ENCODE results near the gene NAV2. TPM values are rescaled to one million over a fixed set of nuclear protein-coding genes. Genes with fewer than 3 reads are reported as not detected.

The NAV2 gene
- polyA plus RNA-seq, 4 donors: 22.0 to 58.3 (median 35.5) TPM

DNA sequence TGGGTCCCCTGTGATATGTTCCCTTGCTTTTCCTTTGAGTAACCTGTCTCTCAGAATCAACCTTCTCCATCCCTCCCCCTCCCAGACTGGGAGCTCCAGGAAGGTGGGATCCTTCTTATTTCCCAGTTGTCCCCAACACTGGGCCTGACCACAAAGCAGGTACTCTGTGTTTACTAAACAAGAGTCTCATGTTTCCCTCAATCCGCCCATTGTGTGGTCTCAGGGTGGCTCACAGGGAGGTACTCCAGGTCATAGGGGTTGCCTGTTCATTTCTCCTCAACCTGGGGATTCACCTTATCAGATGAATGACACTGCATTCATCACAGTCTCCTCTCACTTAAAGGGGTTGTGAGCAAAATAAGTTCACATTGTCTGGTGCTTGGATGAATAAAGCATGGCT lies 26.4 kb upstream of the NAV2 start:
- no peak for DNase-seq (ENCODE audit: low read depth in 4 of 4, low spot score in 3 of 4)

DNA sequence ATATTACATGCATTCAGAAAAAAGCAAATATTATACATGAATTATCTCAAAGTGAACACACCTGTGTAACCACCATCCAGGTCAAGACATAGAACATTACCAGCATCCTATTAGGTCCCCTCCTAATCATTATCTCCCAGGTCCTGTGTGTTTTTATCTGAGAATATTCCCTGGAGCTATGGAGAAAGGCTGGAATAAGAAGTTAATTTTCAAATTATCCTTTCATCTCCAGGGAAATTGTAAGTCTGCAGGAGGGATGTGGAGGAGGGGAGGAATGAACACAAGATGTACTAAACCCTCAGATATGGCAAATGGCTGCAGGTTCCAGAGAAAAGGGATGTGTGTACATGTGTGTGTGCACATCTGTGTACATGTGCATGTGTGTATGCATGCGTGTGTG lies 25.2 kb upstream of the NAV2 start:
- DNase-seq (ENCODE audit: low read depth in 4 of 4, low spot score in 3 of 4): no peak

DNA sequence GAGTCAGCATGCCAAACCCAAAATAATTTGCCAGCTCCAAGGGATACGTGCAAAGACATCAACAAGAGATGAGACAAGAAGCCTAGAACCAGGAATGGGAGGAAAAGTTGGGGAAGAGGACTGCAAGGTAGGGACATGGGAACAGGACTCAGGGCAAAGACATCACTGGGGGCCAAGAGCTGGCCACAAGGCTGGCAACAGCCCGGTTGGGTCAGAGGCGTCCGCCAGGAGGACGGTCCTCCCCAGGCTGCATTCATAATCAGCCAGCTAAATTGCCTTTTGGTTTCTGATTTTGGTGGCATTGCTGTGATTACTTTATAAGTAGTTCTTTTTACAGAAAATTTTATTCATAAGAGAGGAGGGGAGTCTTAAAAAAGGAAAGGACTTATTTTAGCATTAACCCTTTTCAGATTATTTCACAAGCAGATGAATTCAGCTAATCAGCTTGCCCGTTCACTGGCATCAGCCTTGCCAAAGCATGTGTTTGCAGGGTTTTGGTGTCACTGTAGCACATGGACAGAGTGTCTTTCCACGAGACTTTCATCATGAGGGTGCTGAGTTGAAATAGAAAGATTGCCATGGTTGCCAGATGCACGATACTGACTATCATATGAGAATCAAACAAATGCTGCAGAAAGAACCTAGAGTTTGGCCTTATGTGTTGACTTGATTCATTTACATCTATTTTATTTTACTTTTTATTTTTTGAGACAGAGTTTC lies 23.2 kb upstream of the NAV2 start:
- DNase-seq (ENCODE audit: low read depth in 4 of 4, low spot score in 3 of 4): no peak

DNA sequence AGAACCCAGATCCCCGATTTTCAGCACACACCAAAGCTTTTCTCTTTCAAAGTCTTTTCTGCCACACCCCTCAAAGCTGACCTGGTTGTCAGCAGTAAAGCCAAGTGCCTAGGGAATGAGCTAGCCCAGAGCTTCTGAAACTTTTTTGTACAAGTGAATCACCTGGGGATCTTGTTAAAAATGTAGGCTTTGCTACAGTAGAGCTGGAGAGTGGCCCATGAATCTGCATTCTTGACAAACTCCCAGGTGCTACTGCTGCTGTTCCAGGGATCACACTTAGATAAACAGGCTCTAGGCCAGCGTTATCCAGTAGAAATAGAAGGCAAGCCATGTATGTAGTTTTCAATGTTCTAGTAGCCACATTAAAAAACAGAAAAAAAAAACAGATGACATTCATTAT lies 21.8 kb upstream of the NAV2 start:
- DNase-seq (ENCODE audit: low read depth in 4 of 4, low spot score in 3 of 4): no peak

DNA sequence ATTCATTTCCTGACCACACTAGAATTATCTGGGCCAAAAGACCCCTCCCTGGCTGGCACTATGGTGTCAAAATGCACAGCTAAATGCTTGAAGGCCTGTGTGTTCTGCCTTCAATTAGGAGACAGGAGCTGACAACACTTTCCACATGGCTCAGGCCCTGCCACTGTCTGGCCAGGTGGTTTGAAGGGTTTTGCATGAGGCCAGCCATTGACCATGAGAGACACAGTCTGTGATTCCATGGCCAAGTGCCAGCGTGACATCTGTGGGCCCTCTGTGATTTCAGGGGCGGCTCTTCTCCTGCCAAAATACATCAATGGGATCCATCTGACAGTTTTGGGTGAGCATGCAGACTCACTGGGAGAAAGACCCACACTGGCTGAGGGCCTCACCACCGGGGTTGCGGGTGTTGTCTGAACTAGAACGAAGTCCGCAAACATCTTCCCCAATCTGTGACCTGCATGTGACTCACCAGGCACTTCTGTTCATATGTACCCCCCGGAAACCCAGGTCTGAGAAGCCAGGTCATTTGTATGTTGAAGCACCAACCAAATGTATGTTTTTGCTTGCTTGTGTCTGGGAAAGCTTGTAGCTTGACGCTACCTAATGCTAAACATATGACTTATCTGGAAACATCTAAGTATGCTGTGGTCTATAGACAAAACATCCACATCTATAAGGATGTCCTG lies 20.7 kb upstream of the NAV2 start:
- no peak for DNase-seq (ENCODE audit: low read depth in 4 of 4, low spot score in 3 of 4)

DNA sequence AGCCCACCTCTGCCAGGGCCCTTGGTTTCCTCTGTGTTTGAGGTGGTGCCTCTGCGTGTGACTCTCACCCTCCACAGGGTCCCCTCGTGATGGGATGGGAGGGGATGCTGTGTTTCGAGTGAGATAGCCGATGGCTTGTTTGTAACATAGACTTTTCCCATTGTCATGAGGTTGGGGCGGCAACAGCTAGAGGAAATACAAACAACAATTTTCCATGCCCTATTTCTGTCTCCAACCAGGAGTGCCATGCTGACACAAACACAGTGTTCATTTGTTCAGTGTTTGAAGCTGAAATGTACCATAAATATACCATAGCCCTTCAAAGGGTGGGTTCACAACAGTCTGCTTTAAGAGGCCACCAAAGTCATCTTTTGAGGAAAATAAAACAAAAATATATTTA lies 19.5 kb upstream of the NAV2 start:
- DNase-seq (ENCODE audit: low read depth in 4 of 4, low spot score in 3 of 4): no peak

DNA sequence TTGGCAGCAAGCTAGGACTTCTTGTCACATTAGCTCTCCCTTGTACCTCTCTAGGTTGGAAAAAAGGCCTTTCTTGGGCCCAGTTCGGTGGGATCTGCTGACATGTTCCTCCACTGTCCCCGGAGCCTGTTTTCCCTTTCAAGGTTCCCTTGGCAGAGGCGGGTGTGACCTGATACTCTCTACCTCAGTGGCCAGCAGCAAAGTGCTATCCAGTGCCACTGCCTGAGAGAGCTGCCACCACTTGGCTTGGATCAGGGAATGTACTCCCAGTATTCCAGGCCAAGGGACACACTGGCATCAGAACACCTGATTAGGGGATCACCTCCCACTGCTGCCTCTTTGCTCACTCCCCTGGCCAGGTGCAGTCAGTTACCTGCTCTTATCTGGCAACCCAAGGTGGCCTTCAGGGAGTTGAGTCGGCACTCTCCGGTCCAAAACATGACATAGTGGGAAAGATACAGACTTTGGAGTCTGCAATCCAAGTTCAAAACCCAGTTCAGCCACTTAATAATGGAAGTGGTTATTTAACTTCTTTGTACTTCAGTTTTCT lies 17.8 kb upstream of the NAV2 start:
- no peak for DNase-seq (ENCODE audit: low read depth in 4 of 4, low spot score in 3 of 4)

DNA sequence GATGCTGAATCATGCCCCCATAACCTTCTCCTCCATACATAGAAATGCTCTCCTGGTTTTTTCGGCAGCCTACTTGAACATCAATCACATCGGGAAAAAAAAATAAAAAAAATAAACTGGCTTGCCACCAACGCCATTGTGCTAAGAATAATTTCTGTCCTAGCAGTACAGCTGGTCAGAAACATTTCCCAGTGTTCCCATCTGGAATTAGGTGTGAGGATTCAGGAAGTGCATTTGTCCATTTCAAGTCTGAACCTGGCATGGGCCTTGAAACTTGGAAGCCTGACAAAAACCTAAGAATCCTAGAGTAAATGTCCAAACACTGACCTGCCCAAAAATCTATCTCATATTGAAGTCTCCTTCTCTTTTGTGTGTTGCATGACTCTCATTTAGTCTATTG lies 16.6 kb upstream of the NAV2 start:
- DNase-seq (ENCODE audit: low read depth in 4 of 4, low spot score in 3 of 4): no peak

DNA sequence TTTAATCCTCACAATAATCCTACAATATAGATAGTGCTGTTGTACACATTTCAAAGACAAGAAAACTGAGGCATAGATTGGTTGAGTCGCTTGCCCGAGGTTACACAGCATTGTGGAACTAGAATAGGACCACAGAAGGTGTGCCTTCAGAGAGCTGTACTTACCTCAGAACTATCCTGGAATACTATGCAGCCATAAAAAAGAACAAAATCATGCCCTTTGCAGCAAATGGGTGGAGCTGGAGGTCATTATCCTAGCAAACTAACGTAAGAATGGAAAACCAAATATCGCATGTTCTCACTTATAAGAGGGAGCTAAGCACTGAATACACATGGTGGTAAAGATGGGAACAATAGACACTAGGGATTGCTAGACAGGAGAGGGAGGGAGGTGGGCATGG lies 15.7 kb upstream of the NAV2 start:
- DNase-seq (ENCODE audit: low read depth in 4 of 4, low spot score in 3 of 4): no peak

DNA sequence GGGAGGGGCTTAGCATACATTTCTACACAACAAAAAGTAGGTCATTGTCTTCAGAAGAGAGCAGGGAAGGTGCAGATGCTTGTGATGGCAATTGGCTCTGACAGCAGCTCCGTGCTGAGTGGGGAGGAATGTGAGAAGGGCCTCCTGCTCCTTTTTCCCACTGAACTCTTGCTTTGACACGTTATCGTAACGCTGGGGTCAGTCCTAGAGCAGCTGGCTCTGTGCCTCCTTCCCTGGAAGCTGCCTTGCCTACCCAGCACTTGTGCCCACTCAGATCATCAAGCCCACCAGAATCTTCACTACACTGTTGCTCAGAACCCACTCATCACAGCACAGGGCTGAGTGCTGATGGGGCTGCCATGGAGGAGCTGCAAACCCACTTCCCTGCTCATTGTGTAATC lies 14.9 kb upstream of the NAV2 start:
- DNase-seq (ENCODE audit: low read depth in 4 of 4, low spot score in 3 of 4): no peak

DNA sequence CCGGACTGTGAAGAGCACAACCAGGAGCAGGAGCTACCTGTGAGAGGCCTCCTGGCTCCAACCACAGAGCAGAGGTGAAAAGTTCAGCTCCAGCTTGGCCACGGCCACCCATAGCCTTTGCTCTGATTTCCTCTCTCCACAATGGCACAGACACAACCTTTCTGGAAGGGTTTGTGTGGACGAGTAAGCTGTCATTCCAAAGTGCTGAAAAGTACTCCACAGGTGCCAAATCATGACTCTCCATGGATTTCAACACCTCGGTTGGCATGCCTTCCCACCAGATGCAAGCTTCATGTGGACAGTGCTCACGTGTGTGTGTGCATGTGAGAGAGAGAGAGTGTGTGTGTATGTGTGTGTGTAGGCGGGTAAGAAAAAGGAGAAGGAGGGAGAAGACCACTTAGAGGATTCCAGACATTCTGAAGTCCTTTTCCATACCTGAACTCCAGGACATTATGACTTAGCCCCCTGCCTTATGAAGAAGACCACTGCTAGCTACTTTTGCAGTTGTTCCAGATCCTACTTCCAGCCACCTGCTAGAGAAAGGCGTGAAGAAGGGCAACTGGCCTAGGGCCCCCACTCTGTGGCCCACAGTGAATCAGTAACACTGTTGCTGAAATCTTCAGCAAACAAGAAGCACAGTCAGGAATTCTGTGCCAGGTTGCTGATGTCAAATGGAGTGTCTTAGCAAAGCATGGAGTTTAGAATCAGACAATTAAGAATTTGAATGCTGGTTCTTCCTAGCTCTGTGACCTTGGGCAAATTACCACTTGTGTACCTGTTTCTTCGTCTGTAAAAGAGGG lies 13.9 kb upstream of the NAV2 start:
- DNase-seq (ENCODE audit: low read depth in 4 of 4, low spot score in 3 of 4): no peak

DNA sequence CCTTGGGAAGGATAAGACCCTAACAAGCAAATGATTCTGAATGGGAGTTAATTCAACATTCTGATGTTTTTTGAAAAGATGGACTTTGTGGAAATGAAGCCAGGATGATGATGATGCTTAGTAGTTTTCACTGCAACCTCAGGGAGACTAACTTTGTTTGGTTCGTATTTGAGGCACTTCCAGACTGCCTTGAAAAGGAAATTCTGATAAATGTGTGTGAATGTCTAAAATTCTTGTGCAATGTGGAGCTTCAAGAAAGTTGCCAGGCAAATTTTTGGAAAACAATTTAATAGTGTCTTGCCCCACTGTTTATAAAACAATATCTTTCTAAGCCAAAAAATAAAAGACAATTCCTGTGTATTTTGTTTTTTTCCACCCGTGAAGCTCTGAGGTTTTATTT lies 11.2 kb upstream of the NAV2 start:
- DNase-seq (ENCODE audit: low read depth in 4 of 4, low spot score in 3 of 4): no peak

DNA sequence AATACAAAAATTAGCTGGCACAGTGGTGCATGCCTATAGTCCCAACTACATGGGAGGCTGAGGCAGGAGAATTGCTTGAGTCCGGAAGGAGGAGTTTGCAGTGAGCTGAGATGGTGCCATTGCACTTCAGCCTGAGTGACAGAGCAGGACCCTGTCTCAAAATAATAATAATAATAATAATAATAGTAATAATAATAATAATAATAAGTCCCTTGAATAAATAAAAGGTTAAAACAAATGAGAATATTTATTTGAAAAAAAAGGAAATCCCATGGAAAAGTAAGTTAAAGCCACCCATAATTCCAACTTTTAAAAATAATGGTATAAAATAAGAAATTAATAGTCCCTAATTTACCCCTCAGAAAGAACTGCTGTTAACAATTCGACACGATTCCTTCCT lies 10.0 kb upstream of the NAV2 start:
- no peak for DNase-seq (ENCODE audit: low read depth in 4 of 4, low spot score in 3 of 4)

DNA sequence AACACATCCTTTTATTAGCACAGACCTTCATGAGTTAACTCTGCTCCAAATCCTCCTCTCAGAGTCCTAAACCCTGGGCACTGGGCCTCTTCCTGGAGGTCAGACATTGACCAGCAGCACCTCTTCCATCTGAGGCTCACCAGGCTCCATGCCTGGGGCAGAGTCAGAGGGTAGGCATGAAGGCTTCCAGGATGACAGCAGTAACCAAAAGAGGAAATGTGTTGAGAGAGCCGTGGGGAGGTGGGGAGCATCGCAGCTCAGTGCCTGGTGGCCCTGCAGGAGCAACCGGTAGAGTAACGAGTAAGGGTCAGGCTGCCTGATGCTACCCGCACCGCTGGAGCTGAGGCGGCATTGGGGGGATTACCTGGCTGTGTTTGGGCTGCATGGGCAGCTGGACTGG lies 9.4 kb upstream of the NAV2 start:
- DNase-seq (ENCODE audit: low read depth in 4 of 4, low spot score in 3 of 4): no peak

DNA sequence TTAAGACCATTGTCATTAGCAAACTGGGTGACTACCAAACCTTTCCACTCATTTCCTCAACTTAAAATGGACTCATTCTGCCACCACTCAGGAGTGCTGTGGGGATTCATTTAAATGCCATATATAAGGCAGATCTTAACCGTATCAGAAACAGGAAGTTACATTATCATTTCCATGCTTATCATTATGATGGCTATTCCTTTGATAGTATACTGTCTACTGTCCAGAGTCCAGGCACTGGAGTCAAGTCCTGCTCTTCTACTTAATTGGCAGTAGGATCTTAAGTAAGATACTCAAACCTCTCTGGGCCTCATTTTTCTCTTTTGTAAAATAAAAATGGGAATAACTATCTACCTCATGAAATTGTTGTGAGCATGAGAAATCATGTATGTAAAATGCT lies 8.4 kb upstream of the NAV2 start:
- no peak for DNase-seq (ENCODE audit: low read depth in 4 of 4, low spot score in 3 of 4)

DNA sequence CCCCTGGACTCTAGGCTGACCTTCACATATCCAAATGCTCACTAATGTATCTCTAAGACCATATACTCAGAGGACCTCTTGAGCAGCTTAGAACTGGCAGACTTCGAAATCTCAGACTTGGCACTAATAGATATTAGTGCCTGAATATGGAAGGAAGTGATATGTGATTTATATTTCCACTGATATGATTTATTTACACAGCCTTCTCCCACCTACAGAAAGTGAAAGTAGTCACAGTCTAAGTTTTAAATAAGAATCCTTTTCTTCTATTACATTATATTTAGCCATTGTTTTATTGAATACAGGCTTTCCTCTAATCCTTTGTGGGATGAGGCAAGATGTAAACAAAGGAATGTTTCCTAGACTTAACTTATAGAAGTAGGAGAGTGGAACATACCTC lies 6.7 kb upstream of the NAV2 start:
- DNase-seq (ENCODE audit: low read depth in 4 of 4, low spot score in 3 of 4): no peak

DNA sequence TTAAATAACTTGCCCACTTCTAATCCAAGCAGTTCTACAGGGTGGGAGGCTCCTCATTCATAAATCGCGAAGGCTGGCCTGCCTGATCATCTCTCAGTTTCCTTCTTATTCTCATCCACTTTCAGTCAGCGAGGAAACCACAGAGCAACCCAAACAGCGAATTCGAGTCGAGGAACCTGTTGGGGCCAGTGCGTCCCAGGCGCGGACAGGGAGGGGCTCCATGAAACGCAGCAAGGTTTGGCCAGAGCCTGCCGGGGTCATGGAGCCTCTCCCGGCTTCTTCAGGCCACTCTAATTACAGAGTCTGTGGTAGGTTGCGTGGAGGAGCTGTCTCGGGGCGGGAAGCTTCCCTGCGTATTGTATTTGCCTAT lies 741 bp upstream of the NAV2 start:
- DNase-seq (ENCODE audit: low read depth in 4 of 4, low spot score in 3 of 4): peak in 2 of 4 donors; percentile 14

DNA sequence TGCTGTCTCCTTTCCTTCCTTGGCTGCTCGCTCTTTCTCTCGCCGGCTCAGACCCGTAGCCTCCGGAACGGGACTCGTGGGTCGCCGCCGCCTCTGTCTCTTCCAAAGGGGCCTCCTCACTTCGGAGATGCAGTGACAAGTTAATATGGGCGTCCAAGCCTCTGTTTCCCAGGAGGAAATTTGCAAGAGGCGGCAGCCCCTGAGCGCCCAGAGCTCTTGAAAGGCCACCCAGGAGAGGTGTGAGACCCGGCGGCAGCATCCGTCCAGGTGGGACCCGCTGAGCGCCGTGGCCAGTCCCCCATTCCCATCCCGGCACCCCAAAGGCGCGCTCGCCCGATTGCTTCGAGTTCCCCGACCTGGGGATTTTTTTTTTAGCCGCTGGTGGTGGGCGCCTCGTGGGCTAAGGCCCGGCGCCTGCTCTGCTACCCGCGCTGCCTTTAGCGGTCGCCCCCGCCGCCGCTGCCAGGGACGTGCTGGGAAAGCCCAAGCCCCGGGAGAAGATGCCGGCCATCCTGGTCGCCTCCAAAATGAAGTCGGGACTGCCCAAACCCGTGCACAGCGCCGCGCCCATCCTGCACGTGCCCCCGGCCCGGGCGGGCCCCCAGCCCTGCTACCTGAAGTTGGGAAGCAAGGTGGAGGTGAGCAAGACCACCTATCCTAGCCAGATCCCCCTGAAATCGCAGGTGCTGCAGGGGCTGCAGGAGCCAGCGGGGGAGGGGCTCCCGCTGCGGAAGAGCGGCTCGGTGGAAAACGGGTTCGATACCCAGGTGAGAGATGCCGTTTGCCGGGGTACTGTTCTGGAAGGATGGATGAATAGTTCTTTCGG lies 772 bp downstream of the NAV2 start:
- no peak for DNase-seq (ENCODE audit: low read depth in 4 of 4, low spot score in 3 of 4)

DNA sequence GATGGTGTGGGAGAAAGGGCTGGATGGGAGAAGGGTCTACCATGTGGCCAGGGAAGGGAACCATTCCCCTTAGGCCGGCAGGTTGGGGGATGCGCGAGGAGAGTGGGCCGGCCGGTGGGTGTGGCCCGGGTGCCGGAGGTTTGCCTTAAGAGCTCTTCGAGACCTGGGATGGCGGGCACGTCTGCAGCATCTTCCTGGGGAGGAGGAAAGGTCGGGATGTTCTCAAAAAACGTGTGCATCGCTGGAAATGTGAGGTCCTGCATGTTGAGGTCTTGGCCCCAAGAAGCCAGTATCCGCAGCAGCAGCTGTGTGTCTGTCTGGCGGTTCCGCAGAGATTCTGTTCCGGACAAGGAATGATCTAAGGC lies 1.4 kb downstream of the NAV2 start:
- no peak for DNase-seq (ENCODE audit: low read depth in 4 of 4, low spot score in 3 of 4)

DNA sequence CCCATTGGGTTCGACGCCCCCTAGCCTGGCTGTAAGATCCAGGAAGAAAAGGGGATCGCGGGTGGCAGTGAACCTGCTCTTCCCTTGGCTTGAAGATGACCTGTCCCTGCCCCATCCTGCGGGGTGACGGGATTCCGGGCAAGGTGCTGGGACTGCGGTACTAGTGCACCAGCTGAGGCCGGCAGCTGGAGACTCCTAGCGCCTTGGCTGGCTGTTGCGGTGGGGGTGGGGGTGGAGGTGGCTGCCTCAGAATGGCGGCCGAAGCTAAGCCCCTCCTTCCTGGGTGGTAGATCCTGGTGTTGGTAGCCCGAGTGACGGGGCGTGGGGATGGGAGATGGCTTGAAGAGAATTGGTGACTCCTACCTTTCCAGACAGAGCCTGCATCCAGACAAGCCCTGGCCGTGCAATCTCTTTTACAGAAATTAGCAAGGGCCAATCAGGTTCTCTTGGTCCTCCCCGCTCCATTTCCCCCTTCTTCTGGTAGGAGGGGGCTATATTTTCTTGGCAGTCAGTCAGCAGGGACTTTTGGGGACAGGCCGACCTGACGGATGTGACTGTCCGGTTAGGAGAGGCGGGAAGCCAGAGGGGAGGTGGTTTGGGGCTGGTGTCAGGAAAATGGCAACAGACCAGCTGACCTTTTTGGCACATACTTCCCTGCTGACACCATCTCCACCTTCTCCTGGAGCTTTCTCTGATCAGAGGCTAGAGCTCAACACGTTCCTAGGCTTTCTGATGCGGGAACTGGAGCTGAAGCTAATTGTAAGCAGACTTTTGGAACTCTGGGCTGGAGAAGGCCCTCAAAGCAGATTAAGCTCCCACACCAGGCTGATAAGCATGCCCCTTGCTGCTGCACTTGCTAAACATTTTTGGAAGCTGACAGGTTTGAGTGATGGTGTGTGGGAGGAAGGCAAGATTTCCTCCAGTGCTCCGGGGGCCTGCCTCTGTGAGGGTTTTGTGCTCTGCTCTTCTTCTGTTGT lies 2.0 kb downstream of the NAV2 start:
- peak in 1 of 4 donors; percentile 12 for DNase-seq (ENCODE audit: low read depth in 4 of 4, low spot score in 3 of 4)

Measured in left renal pelvis (tissue), 4 donors.